WTC11 (cell line): ENCODE data around the gene C1orf159.

Experiments used
- NFE2L1 ChIP-seq: sonication (generic); formaldehyde crosslinking; IDR thresholded peaks from 2 replicates; pipeline ENCODE4 v1.8.1; 2023; ENCODE audit warnings: missing genetic modification reagents
- NFYB ChIP-seq: sonication (generic); formaldehyde crosslinking; conservative IDR thresholded peaks from 2 replicates; pipeline ENCODE4 v1.8.0; 2022; ENCODE audit warnings: low read depth, missing genetic modification reagents
- TF ChIP-seq, protein P1 (sequence below): fragments of 200-600 bp; IDR thresholded peaks from 2 replicates; pipeline ENCODE4 v1.8.0; 2022; ENCODE audit warnings: antibody characterized with exemption
- TF ChIP-seq, protein P2 (sequence below): sonication (generic); formaldehyde crosslinking; IDR thresholded peaks from 2 replicates; pipeline ENCODE4 v1.8.1; 2022; ENCODE audit warnings: low read depth, mild to moderate bottlenecking, moderate library complexity, missing genetic modification reagents, borderline replicate concordance

DNA sequence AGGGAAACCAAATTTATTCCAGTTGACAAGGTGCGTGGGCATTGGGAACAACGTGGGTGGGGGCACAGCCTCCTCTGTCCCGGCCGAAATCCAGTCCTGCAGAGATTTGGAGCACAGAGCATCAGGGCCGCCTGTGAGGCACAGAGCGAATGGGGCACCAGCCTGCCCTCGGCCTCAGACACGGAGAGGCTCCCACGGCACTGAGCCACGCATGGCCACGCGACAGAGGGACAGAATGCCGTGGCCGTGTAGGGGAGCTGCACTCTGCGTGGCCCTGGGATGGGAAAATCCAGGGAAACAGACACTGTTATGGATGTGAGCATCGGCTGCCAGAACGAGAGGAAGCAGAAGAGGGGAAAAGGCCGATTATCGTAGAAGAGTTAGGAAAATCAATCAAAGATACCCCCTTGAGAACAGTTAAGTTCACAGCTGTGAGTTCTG, 13.5 kb upstream of the C1orf159 start:
- TF ChIP-seq, protein P1, sequence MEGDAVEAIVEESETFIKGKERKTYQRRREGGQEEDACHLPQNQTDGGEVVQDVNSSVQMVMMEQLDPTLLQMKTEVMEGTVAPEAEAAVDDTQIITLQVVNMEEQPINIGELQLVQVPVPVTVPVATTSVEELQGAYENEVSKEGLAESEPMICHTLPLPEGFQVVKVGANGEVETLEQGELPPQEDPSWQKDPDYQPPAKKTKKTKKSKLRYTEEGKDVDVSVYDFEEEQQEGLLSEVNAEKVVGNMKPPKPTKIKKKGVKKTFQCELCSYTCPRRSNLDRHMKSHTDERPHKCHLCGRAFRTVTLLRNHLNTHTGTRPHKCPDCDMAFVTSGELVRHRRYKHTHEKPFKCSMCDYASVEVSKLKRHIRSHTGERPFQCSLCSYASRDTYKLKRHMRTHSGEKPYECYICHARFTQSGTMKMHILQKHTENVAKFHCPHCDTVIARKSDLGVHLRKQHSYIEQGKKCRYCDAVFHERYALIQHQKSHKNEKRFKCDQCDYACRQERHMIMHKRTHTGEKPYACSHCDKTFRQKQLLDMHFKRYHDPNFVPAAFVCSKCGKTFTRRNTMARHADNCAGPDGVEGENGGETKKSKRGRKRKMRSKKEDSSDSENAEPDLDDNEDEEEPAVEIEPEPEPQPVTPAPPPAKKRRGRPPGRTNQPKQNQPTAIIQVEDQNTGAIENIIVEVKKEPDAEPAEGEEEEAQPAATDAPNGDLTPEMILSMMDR, result no peak
- TF ChIP-seq NFYB (CRISPR knock-in tag) (no peak), NFE2L1 (CRISPR knock-in tag) (no peak)
- TF ChIP-seq, protein P2, sequence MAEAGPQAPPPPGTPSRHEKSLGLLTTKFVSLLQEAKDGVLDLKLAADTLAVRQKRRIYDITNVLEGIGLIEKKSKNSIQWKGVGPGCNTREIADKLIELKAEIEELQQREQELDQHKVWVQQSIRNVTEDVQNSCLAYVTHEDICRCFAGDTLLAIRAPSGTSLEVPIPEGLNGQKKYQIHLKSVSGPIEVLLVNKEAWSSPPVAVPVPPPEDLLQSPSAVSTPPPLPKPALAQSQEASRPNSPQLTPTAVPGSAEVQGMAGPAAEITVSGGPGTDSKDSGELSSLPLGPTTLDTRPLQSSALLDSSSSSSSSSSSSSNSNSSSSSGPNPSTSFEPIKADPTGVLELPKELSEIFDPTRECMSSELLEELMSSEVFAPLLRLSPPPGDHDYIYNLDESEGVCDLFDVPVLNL (CRISPR knock-in tag), result no peak
